K562 (cell line): Measurements from ENCODE around the gene CST3. TPM values are rescaled to one million over a fixed set of nuclear protein-coding genes. Genes with fewer than 3 reads are reported as not detected.

Source experiments
- ATAC-seq: fragments of 200-7000 bp; cut with Tn5 transposase; 3 replicates; pipeline ENCODE4 v1.9.1; 2020; ENCODE audit warnings: moderate library complexity
- BruUV-seq: library from RNA; stranded (reverse); fragments of 400-500 nt; replicated peaks from 2 replicates; lab custom pipeline; 2021; lab: Mats Ljungman, UMichigan
- CTCF ChIA-PET: fragments of 300-600 bp; formaldehyde crosslinking; extraction: SDS; loops from one replicate; lab custom pipeline; 2021; ENCODE audit warnings: low intra/inter-chr PET ratio; lab: Yijun Ruan, JAX
- POLR2A ChIA-PET: fragments of 300-600, 350-650 bp; sonication (Branson Sonifier 250); formaldehyde crosslinking; extraction: SDS; loops from one replicate; lab custom pipeline; 2021; ENCODE audit warnings: antibody characterized with exemption, inconsistent platforms; lab: Yijun Ruan, JAX
- DNase-seq, 4 experiments: peaks; one replicate each; pipeline versions ENCODE4 v3.0.0 to v3.0.0-alpha.2; 2011 to 2018; ENCODE audit warnings: low spot score in 3 of 4, mixed read lengths in 3 of 4; ENCODE audit errors: extremely low read depth in 1 of 4
- FAIRE-seq: peaks from 2 replicates; lab custom pipeline; 2011; peaks lifted over from hg19 to GRCh38; lab: Jason Lieb, UNC
- H2AFZ ChIP-seq: 2 replicates; pipeline ENCODE4 v1.6.0; 2011; ENCODE audit warnings: low read depth, low read length, control low read depth, inconsistent platforms
- H3K27ac ChIP-seq: fragments of 200-600 bp; 3 replicates; pipeline ENCODE4 v1.8.0; 2011; ENCODE audit warnings: low read depth, mild to moderate bottlenecking, control low read depth, inconsistent platforms, low read length, moderate library complexity, mixed read lengths; ENCODE audit errors: extremely low read depth
- H3K27me3 ChIP-seq, 2 experiments: fragments of 300-600 bp in 1 of 2; 2 replicates in 1 of 2; 3 replicates in 1 of 2; pipeline versions ENCODE4 v1.6.0 to v1.8.0; 2011; ENCODE audit warnings: inconsistent platforms in 2 of 2, low read length in 2 of 2, mild to moderate bottlenecking in 1 of 2, mixed read lengths in 1 of 2, moderate library complexity in 1 of 2; ENCODE audit not compliant: control insufficient read depth in 2 of 2, insufficient read depth in 2 of 2
- H3K36me3 ChIP-seq: fragments of 300-600 bp; 3 replicates; pipeline ENCODE4 v1.8.0; 2011; ENCODE audit warnings: mild to moderate bottlenecking, low read length, inconsistent platforms; ENCODE audit not compliant: control insufficient read depth, insufficient read depth
- H3K4me1 ChIP-seq, 2 experiments: fragments of 200-600 bp in 1 of 2; replicated peaks in 1 of 2; 2 replicates in 1 of 2; 3 replicates in 1 of 2; pipeline versions ENCODE4 v1.5.1 to v1.8.0; 2011; ENCODE audit warnings: inconsistent platforms in 2 of 2, low read length in 2 of 2, mild to moderate bottlenecking in 1 of 2, mixed read lengths in 1 of 2, moderate library complexity in 1 of 2; ENCODE audit not compliant: control insufficient read depth in 2 of 2, insufficient read depth in 2 of 2
- H3K4me2 ChIP-seq: 2 replicates; pipeline ENCODE4 v1.6.1; 2011; ENCODE audit warnings: low read length, control low read depth, inconsistent platforms, mixed read lengths; ENCODE audit not compliant: insufficient read depth
- H3K4me3 ChIP-seq: fragments of 200-600 bp; sonication (generic), shearing (Covaris generic); 2 replicates; pipeline ENCODE4 v1.5.1; 2016; ENCODE audit warnings: control low read depth, inconsistent platforms
- H3K79me2 ChIP-seq: fragments of 200-600 bp; 3 replicates; pipeline ENCODE4 v1.8.0; 2011; ENCODE audit warnings: low read length, inconsistent platforms; ENCODE audit not compliant: control insufficient read depth, insufficient read depth
- H3K9ac ChIP-seq, 2 experiments: 2 replicates each; pipeline versions ENCODE4 v1.6.0 to v1.6.1; 2011; ENCODE audit warnings: low read depth in 2 of 2, low read length in 2 of 2, control low read depth in 1 of 2, inconsistent platforms in 1 of 2, mild to moderate bottlenecking in 1 of 2, mixed read lengths in 1 of 2; ENCODE audit not compliant: insufficient read depth in 1 of 2
- H3K9me1 ChIP-seq: one replicate; pipeline ENCODE4 v1.6.0; 2011; ENCODE audit warnings: inconsistent platforms, mild to moderate bottlenecking, low read length, moderate library complexity; ENCODE audit not compliant: control insufficient read depth, insufficient read depth
- H3K9me3 ChIP-seq: replicated peaks from 2 replicates; pipeline ENCODE4 v1.5.1; 2011; ENCODE audit warnings: low read depth, low read length, inconsistent platforms; ENCODE audit not compliant: control insufficient read depth, insufficient read depth
- H4K20me1 ChIP-seq: replicated peaks from 2 replicates; pipeline ENCODE4 v1.6.1; 2011; ENCODE audit warnings: low read length, inconsistent platforms, mixed read lengths; ENCODE audit not compliant: control insufficient read depth, insufficient read depth
- HEY1 ChIP-seq: fragments of 250-450 bp; sonication (Bioruptor Pico); IDR thresholded peaks from 2 replicates; pipeline ENCODE4 v1.5.0; 2020; ENCODE audit warnings: mild to moderate bottlenecking, moderate library complexity, borderline replicate concordance
- MTF1 ChIP-seq: fragments of 250-450 bp; sonication (Bioruptor Pico); IDR thresholded peaks from 2 replicates; pipeline ENCODE4 v1.9.0; 2021; ENCODE audit warnings: moderate library complexity, mild to moderate bottlenecking, inconsistent platforms, borderline replicate concordance
- PRPF4 ChIP-seq: fragments of 200-400 bp; formaldehyde crosslinking; IDR thresholded peaks from one replicate; pipeline ENCODE4 v1.6.1; 2017; ENCODE audit warnings: low read length, low read depth, mild to moderate bottlenecking; ENCODE audit not compliant: insufficient read depth, poor library complexity, severe bottlenecking
- TBL1XR1 ChIP-seq, 2 experiments: IDR thresholded peaks; 2 replicates each; pipeline ENCODE4 v1.6.1; 2012; ENCODE audit warnings: improper control_type of control experiment in 2 of 2, low read length in 2 of 2, mild to moderate bottlenecking in 1 of 2
- WGBS: fragments of 100-300 bp; shearing (Covaris generic); methylation state at CpG from one replicate; pipeline ENCODE4 v1.1.6; 2016; ENCODE audit warnings: low coverage, mixed read lengths; ENCODE audit not compliant: insufficient coverage; ENCODE audit errors: missing lambda C conversion rate; 5-methylcytosine and 5-hydroxymethylcytosine counted together
- in situ Hi-C: fragments of 300-500 bp; cut with MboI; formaldehyde crosslinking; loops from 4 replicates; pipeline ENCODE4 v1.15.0; 2018; ENCODE audit warnings: inconsistent platforms, mixed read lengths
- intact Hi-C: fragments of 100-400 bp; cut with micrococcal nuclease; formaldehyde crosslinking; loops from 2 replicates; pipeline ENCODE4 v1.14.2; 2022
- polyA plus RNA-seq, 8 experiments: library from polyadenylated mRNA; depleted of rRNA in 4 of 8; stranded (reverse) in 5 of 8; unstranded in 3 of 8; fragments of >200 nt; fragmentation: Nextera tagmentation in 2 of 8; fragmentation: Illumina TruSeq in 1 of 8; extraction: Ambion mirVana in 2 of 8; extraction: Trizol in 1 of 8; gene quantifications; 2 replicates each; pipeline versions ENCODE4 v1.2.1 to v1.2.3, GENCODE V29; 2011 to 2014; ENCODE audit warnings: inconsistent platforms in 1 of 8, missing spikeins in 1 of 8
- total RNA-seq, 7 experiments: library from RNA; depleted of rRNA in 6 of 7; stranded (reverse); fragments of >200 nt in 6 of 7; fragmentation: Illumina TruSeq in 2 of 7; extraction: Trizol in 2 of 7; gene quantifications; 2 replicates each; pipeline versions ENCODE4 v1.2.1 to v1.2.3, GENCODE V29; 2011 to 2021; ENCODE audit warnings: low replicate concordance in 1 of 7

The CST3 gene
- total and polyA plus RNA-seq, 9 of the 15 experiments (the other 6 are each of a cell fraction or from before 2014, with no cell fraction given): 8.7 to 113 (median 48.5) TPM

- no peaks in the 10 kb centered on the region for H3K9me3 ChIP-seq
- H2AFZ ChIP-seq: no peak overlapping the region
- in situ Hi-C loops (no loop called here), intact Hi-C loops (no loop called here)
- 5% methylated on average over 9 of the region's 9 CpGs for WGBS
- no peaks in the 10 kb centered on the region for H3K9me1 ChIP-seq
- H3K27ac ChIP-seq: no peak overlapping the region
- POLR2A ChIA-PET: interaction anchor here (0.6 to 2.2 kb wide), 3 partner anchors 11 to 16 kb away, joined by 3 to 11 read pairs (median 3); partner anchors contain the start of gene CST3
- no peak overlapping the region for H3K4me2 ChIP-seq
- BruUV-seq: no TSS peak
- H3K36me3 ChIP-seq: no peaks in the 10 kb centered on the region
- no peaks in the 10 kb centered on the region for H3K79me2 ChIP-seq
- CTCF ChIA-PET: interaction anchor here (0.7 kb wide), 1 partner anchor 423 kb away, joined by 3 read pairs; no protein-coding TSS in a partner anchor
- H3K9ac ChIP-seq: no peak overlapping the region
- peaks cover 0 to 19% of the 10 kb centered on the region in 2 experiments; a peak in 2 of 5 replicates for H3K4me1 ChIP-seq
- no peaks in the 10 kb centered on the region for H3K27me3 ChIP-seq
- DNase-seq: no peak
- FAIRE-seq: no peak
- no peak for TF ChIP-seq MTF1 (CRISPR knock-in tag)
- TF ChIP-seq TBL1XR1 (IDR thresholded peaks at IDR 0.05; ENCODE audit: low read length in 2 of 2): no peak
- TF ChIP-seq PRPF4: no peak
- TF ChIP-seq HEY1 (CRISPR knock-in tag): no peak
- TF ChIP-seq, all 486 proteins: peak for 0
- H4K20me1 ChIP-seq: no peaks in the 10 kb centered on the region
- H3K4me3 ChIP-seq: no peak overlapping the region
- no peak for ATAC-seq
Measured at GRCh38 chr20:23625236-23625964, 12.4 kb downstream of the CST3 start.
